Measurements from ENCODE around the gene TENM4.

The TENM4 gene

GRCh38 chr11:78645226-78646202 is 795.3 kb downstream of the TENM4 start:
- Histone ChIP-seq H3K27me3 (ENCODE audit: control insufficient read depth in 3 of 3, insufficient read depth in 3 of 3, low read depth in 1 of 3, low read length in 3 of 3) (peaks cover 0 to 3% (median 0%) of the 10 kb centered on the region in 3 experiments), H3K79me1 (ENCODE audit: low read depth, low read length) (no peaks in the 10 kb centered on the region), H4K8ac (ENCODE audit: low read depth, low read length) (no peak overlapping the region), H2BK15ac (ENCODE audit: low read length) (no peak overlapping the region), H3K4me2 (ENCODE audit: insufficient read depth, low read length, poor library complexity, severe bottlenecking) (no peak overlapping the region), H2BK120ac (ENCODE audit: low read depth, low read length) (no peak overlapping the region), H3K4me3 (ENCODE audit: low read length in 2 of 2) (no peak overlapping the region), H3K4me1 (ENCODE audit: control insufficient read depth in 2 of 2, insufficient read depth in 1 of 2, low read depth in 1 of 2, low read length in 2 of 2) (no peaks in the 10 kb centered on the region), H2AFZ (ENCODE audit: low read length) (no peak overlapping the region), H3K9ac (ENCODE audit: low read depth, low read length, poor library complexity) (no peak overlapping the region), H3K14ac (ENCODE audit: low read length) (no peak overlapping the region), H2AK5ac (ENCODE audit: low read depth, low read length) (no peak overlapping the region), H3K36me3 (replicated peaks in 1 of 2; ENCODE audit: control insufficient read depth in 2 of 2, insufficient read depth in 2 of 2, low read length in 2 of 2) (no peaks in the 10 kb centered on the region), H2BK5ac (ENCODE audit: low read length) (no peak overlapping the region), H3K18ac (ENCODE audit: low read length) (no peak overlapping the region), H2BK12ac (ENCODE audit: low read length) (no peak overlapping the region), H3K9me3 (replicated peaks in 1 of 2; ENCODE audit: control insufficient read depth in 2 of 2, insufficient read depth in 1 of 2, low read depth in 1 of 2, low read length in 2 of 2) (no peaks in the 10 kb centered on the region), H3K4ac (ENCODE audit: low read length) (no peak overlapping the region), H4K91ac (ENCODE audit: low read depth, low read length, poor library complexity) (no peak overlapping the region), H3K27ac (replicated peaks; ENCODE audit: low read length) (no peak overlapping the region), H3K23ac (ENCODE audit: low read depth, low read length, poor library complexity) (no peak overlapping the region)
- WGBS, 2 donors (ENCODE audit: extremely low coverage in 2 of 2, insufficient read length in 2 of 2, insufficient replicate concordance in 1 of 2): no CpG with 5 or more reads among the region's 5 CpGs
- DNase-seq (ENCODE audit: low spot score): peak; percentile 73

- Histone ChIP-seq H4K91ac (ENCODE audit: low read depth, low read length, poor library complexity) (no peak overlapping the region), H2AFZ (ENCODE audit: low read length) (no peak overlapping the region), H2BK12ac (ENCODE audit: low read length) (no peak overlapping the region), H3K9me3 (replicated peaks in 1 of 2; ENCODE audit: control insufficient read depth in 2 of 2, insufficient read depth in 1 of 2, low read depth in 1 of 2, low read length in 2 of 2) (no peaks in the 10 kb centered on the region), H3K23ac (ENCODE audit: low read depth, low read length, poor library complexity) (no peak overlapping the region), H3K14ac (ENCODE audit: low read length) (no peak overlapping the region), H2BK120ac (ENCODE audit: low read depth, low read length) (no peak overlapping the region), H3K4me3 (ENCODE audit: low read length in 2 of 2) (no peak overlapping the region), H3K4me1 (ENCODE audit: control insufficient read depth in 2 of 2, insufficient read depth in 1 of 2, low read depth in 1 of 2, low read length in 2 of 2) (no peaks in the 10 kb centered on the region), H2AK5ac (ENCODE audit: low read depth, low read length) (no peak overlapping the region), H3K79me1 (ENCODE audit: low read depth, low read length) (no peaks in the 10 kb centered on the region), H4K8ac (ENCODE audit: low read depth, low read length) (no peak overlapping the region), H3K27ac (replicated peaks; ENCODE audit: low read length) (no peak overlapping the region), H3K36me3 (replicated peaks in 1 of 2; ENCODE audit: control insufficient read depth in 2 of 2, insufficient read depth in 2 of 2, low read length in 2 of 2) (no peaks in the 10 kb centered on the region), H3K9ac (ENCODE audit: low read depth, low read length, poor library complexity) (no peak overlapping the region), H2BK15ac (ENCODE audit: low read length) (no peak overlapping the region), H3K4me2 (ENCODE audit: insufficient read depth, low read length, poor library complexity, severe bottlenecking) (no peak overlapping the region), H3K27me3 (ENCODE audit: control insufficient read depth in 3 of 3, insufficient read depth in 3 of 3, low read depth in 1 of 3, low read length in 3 of 3) (peaks cover 0 to 3% (median 0%) of the 10 kb centered on the region in 3 experiments), H3K4ac (ENCODE audit: low read length) (no peak overlapping the region), H3K18ac (ENCODE audit: low read length) (no peak overlapping the region), H2BK5ac (ENCODE audit: low read length) (no peak overlapping the region)
- no peak for DNase-seq (ENCODE audit: low spot score)
Observed at GRCh38 chr11:78643676-78644056, 797.2 kb downstream of the TENM4 start.

GRCh38 chr11:78642979-78643675 is 797.7 kb downstream of the TENM4 start:
- no peak overlapping the region for H2BK12ac ChIP-seq (ENCODE audit: low read length)
- no peak overlapping the region for H3K4me3 ChIP-seq (ENCODE audit: low read length in 2 of 2)
- H3K9ac ChIP-seq (ENCODE audit: low read depth, low read length, poor library complexity): no peak overlapping the region
- no peak overlapping the region for H3K23ac ChIP-seq (ENCODE audit: low read depth, low read length, poor library complexity)
- H4K8ac ChIP-seq (ENCODE audit: low read depth, low read length): no peak overlapping the region
- no peaks in the 10 kb centered on the region for H3K79me1 ChIP-seq (ENCODE audit: low read depth, low read length)
- H3K4me2 ChIP-seq (ENCODE audit: insufficient read depth, low read length, poor library complexity, severe bottlenecking): no peak overlapping the region
- no peak overlapping the region for H3K27ac ChIP-seq (replicated peaks; ENCODE audit: low read length)
- no peak overlapping the region for H2BK15ac ChIP-seq (ENCODE audit: low read length)
- H3K27me3 ChIP-seq (ENCODE audit: control insufficient read depth in 3 of 3, insufficient read depth in 3 of 3, low read depth in 1 of 3, low read length in 3 of 3): peaks cover 0 to 3% (median 0%) of the 10 kb centered on the region in 3 experiments
- no peak overlapping the region for H2BK5ac ChIP-seq (ENCODE audit: low read length)
- no peak overlapping the region for H4K91ac ChIP-seq (ENCODE audit: low read depth, low read length, poor library complexity)
- no peak for DNase-seq (ENCODE audit: low spot score)
- H2AFZ ChIP-seq (ENCODE audit: low read length): no peak overlapping the region
- no peak overlapping the region for H3K14ac ChIP-seq (ENCODE audit: low read length)
- WGBS, 2 donors (ENCODE audit: extremely low coverage in 2 of 2, insufficient read length in 2 of 2, insufficient replicate concordance in 1 of 2): no CpG with 5 or more reads among the region's 5 CpGs
- H3K4me1 ChIP-seq (ENCODE audit: control insufficient read depth in 2 of 2, insufficient read depth in 1 of 2, low read depth in 1 of 2, low read length in 2 of 2): no peaks in the 10 kb centered on the region
- no peaks in the 10 kb centered on the region for H3K36me3 ChIP-seq (replicated peaks in 1 of 2; ENCODE audit: control insufficient read depth in 2 of 2, insufficient read depth in 2 of 2, low read length in 2 of 2)
- H2BK120ac ChIP-seq (ENCODE audit: low read depth, low read length): no peak overlapping the region
- no peak overlapping the region for H3K18ac ChIP-seq (ENCODE audit: low read length)
- no peak overlapping the region for H2AK5ac ChIP-seq (ENCODE audit: low read depth, low read length)
- no peak overlapping the region for H3K4ac ChIP-seq (ENCODE audit: low read length)
- no peaks in the 10 kb centered on the region for H3K9me3 ChIP-seq (replicated peaks in 1 of 2; ENCODE audit: control insufficient read depth in 2 of 2, insufficient read depth in 1 of 2, low read depth in 1 of 2, low read length in 2 of 2)

- no peaks in the 10 kb centered on the region for H3K9me3 ChIP-seq (replicated peaks in 1 of 2; ENCODE audit: control insufficient read depth in 2 of 2, insufficient read depth in 1 of 2, low read depth in 1 of 2, low read length in 2 of 2)
- H2BK5ac ChIP-seq (ENCODE audit: low read length): no peak overlapping the region
- no peak overlapping the region for H2AK5ac ChIP-seq (ENCODE audit: low read depth, low read length)
- H4K8ac ChIP-seq (ENCODE audit: low read depth, low read length): no peak overlapping the region
- no peak overlapping the region for H2BK15ac ChIP-seq (ENCODE audit: low read length)
- no peak for DNase-seq (ENCODE audit: low spot score)
- no peak overlapping the region for H2AFZ ChIP-seq (ENCODE audit: low read length)
- H3K4me3 ChIP-seq (ENCODE audit: low read length in 2 of 2): no peak overlapping the region
- no peak overlapping the region for H2BK12ac ChIP-seq (ENCODE audit: low read length)
- no peak overlapping the region for H3K27ac ChIP-seq (replicated peaks; ENCODE audit: low read length)
- no peak overlapping the region for H4K91ac ChIP-seq (ENCODE audit: low read depth, low read length, poor library complexity)
- no CpG with 5 or more reads among the region's 1 CpG for WGBS, 2 donors (ENCODE audit: extremely low coverage in 2 of 2, insufficient read length in 2 of 2, insufficient replicate concordance in 1 of 2)
- H3K4me1 ChIP-seq (ENCODE audit: control insufficient read depth in 2 of 2, insufficient read depth in 1 of 2, low read depth in 1 of 2, low read length in 2 of 2): no peaks in the 10 kb centered on the region
- no peak overlapping the region for H3K14ac ChIP-seq (ENCODE audit: low read length)
- no peak overlapping the region for H3K4me2 ChIP-seq (ENCODE audit: insufficient read depth, low read length, poor library complexity, severe bottlenecking)
- no peak overlapping the region for H2BK120ac ChIP-seq (ENCODE audit: low read depth, low read length)
- H3K4ac ChIP-seq (ENCODE audit: low read length): no peak overlapping the region
- no peaks in the 10 kb centered on the region for H3K36me3 ChIP-seq (replicated peaks in 1 of 2; ENCODE audit: control insufficient read depth in 2 of 2, insufficient read depth in 2 of 2, low read length in 2 of 2)
- no peak overlapping the region for H3K9ac ChIP-seq (ENCODE audit: low read depth, low read length, poor library complexity)
- H3K23ac ChIP-seq (ENCODE audit: low read depth, low read length, poor library complexity): no peak overlapping the region
- peaks cover 0 to 3% (median 0%) of the 10 kb centered on the region in 3 experiments for H3K27me3 ChIP-seq (ENCODE audit: control insufficient read depth in 3 of 3, insufficient read depth in 3 of 3, low read depth in 1 of 3, low read length in 3 of 3)
- no peaks in the 10 kb centered on the region for H3K79me1 ChIP-seq (ENCODE audit: low read depth, low read length)
- no peak overlapping the region for H3K18ac ChIP-seq (ENCODE audit: low read length)
Observed at GRCh38 chr11:78641541-78641940, 799.3 kb downstream of the TENM4 start.
